HG03159 (cell line): ENCODE results near the gene PAXIP1.
A peak's percentile ranks its signal among the peaks of the same experiment; 100 is the strongest.

Experiments
- ATAC-seq: cut with Tn5 transposase; IDR thresholded peaks from one replicate; pipeline ENCODE4 v1.9.1; 2021; ENCODE audit warnings: mild to moderate bottlenecking, moderate library complexity; ENCODE audit not compliant: unreplicated experiment

PAXIP1 gene

DNA sequence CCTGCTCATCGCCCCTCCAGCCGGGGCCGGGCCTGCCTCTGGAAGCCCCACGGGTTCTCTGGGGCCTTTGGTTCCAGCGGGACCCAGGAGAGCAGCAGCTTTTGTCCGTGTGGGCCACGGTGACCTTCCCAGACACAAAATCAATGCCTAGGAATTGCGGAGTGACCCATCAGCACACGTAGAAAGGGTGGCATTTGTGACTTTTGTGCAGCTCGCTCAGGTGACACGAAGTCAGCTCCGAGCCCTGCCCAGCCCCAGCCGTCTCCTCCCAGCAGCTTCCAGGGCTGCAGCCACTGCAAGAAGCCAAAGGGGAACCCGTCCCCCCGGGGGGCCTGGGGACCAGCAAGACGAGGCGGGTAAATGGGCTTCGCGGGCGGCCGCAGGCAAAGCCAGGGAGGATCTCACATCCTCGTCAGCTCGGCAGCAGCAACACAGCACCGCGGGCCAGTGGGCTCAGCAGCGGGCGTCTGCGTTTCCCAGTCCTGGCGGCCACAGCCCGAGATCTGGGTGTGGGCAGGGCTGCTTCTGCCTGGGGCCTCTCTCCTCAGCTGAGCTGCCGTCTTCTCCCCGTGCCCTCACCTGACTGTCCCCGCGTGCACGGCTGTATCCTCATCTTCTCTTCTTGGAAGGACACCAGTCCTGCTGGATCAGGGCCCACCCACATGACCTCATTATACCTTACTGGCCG, 88.5 kb downstream of the PAXIP1 start:
- no peak for ATAC-seq

DNA sequence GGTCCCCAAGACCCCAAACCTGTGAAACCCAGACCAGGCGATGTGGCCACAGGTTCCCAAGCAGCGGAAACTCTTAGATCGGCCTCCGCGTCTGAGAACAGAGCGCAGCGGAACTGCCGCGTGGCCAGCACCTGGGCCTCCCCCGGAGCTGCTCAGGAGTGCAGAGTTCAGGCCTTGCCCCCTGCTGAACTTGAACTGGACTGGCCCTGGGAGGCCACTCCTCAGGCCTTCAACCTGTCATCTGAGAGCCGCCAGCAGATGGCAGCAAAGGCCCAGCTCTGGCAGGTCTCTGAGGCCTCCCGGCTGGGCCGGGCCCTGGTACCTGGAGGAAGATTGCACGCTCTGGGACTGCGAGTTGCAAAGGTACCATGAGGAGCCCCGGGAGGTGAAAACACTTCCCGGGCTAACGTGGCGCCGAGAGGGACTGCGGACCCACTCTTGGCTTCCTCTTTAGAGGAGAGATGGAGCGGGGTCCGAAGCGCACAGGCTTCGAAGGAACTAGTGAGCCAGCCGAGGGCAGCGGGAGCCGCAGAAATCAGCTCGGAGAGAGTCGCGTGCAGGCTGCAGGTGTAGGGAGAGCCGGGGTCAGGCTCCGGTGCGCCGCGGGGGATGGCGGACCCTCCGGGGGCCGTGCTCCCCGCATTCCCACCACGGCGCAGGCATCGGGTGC, 89.2 kb downstream of the PAXIP1 start:
- ATAC-seq: peak; percentile 97

DNA sequence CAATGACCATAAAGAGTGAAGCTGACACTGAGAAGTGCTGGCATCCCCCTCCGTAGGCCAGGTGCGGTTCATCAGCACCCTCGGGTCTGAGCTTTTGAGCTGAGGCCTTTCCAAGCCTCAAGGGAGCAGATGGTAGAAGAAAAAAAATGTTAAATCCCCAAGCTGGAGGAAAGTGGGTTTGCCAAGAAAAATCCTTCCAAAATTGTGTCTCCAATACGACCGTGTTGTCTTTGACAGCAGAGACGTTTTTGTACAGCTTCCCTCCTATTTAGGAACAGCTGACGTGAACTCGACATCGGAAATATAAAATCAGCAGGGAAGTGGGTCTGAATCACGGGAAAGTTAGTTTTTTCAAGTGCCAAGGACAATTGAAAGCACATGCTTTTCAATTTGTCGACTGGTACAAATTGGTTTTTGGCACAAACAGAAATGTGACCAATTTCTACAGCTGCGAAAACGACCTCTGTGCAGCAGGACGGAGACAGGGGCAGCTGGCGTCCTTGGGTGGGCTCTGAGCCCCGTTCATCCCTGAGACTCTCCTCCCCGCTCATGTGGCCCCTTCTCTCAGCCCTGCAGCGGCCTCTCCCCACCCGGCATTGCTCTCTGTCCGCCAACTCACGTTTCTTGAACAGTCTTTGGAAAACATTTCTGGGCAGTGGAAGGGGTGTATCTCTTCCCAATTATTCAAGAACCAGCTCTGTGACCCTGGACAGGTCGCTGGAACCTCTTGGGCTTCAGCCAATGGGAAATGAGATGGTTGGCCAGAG, 89.9 kb downstream of the PAXIP1 start:
- ATAC-seq: no peak

GRCh38 chr7:154911862-154912455, 91.0 kb downstream of the PAXIP1 start:
- no peak for ATAC-seq

- no peak for ATAC-seq
Measured at GRCh38 chr7:154911411-154911810, 91.5 kb downstream of the PAXIP1 start.

GRCh38 chr7:154910977-154911376, 91.9 kb downstream of the PAXIP1 start:
- no peak for ATAC-seq

- ATAC-seq: no peak
Measured at GRCh38 chr7:154910125-154910524, 92.8 kb downstream of the PAXIP1 start.

DNA sequence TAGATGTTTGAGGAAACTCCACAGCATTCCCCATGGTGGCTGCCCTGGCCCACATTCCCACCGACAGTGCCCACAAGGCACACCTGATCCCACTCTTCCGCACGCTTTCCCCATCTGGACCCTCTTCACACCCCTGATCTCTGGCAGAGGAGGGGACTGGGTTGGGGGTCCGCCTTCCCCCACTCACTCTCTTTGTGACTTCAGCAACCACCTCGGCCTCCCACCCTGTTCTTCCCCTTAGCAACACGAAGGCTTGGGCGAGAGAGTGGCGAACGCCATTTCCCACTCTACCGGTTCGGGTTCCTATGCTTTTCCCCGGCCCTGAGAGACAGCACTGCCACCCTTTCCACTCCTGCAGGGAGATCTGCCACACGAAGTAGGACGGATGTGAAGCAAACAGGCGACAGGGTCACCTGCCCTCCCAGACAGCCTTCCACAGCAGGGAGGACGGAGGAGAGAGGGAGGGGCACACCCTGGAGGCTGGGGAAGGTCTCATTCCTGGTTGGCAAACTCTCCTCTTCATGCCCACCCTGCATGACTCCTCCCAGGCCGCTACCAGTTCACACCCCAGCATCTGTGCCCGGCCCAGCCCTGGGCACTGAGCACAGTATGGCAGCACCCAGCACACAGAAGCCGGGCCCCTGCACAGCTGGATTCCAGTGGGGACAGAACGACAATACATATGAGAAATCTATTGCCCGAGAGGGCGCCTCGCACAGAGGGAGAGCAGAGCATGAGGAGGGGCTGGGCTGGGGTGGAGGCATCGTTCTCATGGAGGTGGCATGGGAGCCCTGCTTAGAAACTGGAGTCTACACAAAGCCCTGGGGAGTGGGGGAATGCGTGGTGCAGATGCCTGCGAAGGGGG, 93.5 kb downstream of the PAXIP1 start:
- no peak for ATAC-seq

DNA sequence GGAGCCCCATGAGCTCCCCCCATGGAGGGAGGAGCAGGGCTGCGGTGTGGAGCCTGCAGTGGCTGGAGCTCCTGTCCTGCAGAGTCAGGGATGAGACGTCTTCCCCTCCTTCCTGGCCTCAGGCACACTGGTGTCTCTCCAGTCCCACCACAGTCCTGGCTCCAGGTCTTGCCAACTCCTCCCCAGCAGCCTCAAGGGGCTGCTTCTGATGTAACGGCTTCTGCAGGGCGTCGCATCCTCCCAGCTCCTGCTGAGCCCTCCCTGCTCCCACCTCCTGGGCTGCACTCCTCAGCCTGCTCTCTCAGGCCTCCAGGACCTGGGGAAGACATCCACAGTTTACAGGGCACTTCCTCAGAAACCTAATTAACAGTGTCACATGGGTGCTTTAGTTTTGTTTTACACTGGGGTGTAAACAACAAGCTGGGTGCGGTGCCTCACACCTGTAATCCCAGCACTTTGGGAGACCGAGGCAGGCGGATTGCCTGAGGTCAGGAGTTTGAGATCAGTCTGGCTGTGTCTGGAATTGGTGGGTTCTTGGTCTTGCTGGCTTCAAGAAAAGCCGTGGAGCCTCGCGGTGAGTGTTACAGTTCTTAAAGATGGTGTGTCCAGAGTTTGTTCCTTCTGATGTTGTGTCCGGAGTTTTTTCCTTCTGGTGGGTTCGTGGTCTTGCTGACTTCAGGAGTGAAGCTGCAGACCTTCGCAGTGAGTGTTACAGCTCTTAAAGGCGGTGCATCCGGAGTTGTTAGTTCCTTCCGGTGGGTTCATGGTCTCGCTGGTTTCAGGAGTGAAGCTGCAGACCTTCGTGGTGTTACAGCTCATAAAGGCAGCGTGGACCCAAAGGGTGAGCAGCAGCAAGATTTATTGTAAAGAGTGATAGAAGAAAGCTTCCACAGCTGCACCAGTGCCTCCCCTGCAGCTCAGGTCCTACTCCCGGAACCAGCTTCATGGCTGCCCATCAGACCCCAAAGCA, 95.0 kb downstream of the PAXIP1 start:
- no peak for ATAC-seq

GRCh38 chr7:154906736-154907355, 96.1 kb downstream of the PAXIP1 start:
- no peak for ATAC-seq

DNA sequence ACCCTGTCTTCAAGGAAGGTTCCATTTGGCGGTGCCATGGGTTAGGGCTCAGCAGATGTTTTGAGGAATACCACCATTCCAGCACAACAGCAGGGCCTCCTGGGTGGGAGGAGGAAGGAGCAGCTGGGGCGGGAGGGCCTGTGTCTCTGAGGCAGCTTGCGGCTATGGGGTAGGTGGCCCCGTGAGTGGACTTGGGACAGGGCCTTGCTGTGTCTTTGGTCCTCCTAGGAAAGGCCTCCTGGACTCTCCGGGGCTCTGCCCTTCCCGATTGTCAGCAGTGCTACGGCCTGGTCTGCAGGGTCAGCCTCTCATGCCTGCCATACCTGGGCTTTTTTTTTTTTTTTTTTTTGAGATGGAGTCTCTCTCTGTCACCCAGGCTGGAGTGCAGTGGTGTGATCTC, 96.7 kb downstream of the PAXIP1 start:
- no peak for ATAC-seq

DNA sequence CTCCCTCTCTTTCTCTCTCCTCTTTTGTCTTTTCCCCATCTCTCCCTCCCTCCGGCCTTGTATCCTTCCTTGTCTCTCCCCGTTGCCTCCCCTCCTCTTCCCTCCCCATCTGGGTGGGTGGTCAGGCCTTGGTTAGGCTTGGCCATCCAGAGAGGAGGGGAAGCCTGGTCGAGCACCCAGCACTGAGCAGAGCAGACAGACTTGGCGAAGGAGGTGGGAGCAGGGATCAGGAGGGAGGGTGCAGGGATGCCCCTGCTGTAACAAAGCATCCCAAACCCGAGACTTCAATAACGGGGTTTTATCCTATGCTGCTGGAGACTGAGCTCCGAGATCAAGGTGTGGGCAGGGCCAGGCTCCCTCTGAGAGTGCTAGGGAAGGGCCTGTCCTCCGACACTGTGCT, 97.3 kb downstream of the PAXIP1 start:
- ATAC-seq: no peak

- ATAC-seq: no peak
Measured at GRCh38 chr7:154905146-154905545, 97.8 kb downstream of the PAXIP1 start.

DNA sequence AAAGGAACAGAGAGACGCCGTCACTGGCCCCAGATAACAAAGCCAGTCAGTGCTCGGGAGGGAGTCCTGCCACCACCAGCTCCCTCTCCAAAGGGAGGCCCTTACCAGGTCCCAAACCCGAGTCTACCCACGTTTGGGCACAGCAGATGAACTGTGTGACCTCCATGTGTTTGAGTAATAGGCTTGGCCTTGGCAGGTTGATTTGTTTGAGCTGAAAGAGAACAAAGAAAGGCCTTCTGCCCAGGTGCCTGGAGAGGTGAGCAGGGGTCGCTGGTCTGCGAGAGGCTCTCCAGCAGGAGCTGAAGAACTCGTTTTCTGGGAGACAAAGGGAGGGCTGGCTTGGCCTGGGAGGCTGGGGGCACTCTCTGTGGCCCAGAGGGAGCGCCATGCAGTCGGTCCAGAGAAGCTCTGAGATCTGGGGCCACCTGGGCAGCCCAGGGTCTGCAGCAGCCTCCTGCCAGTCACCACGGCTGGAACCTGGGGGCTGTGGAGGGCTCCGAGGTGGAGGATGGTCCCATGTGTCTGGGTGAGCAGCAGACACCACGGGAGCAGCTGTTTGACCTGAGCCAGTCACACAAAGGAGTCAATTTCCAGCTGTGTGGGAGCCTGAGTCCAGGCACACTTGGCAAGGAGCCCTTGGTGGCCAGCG, 99.7 kb downstream of the PAXIP1 start:
- ATAC-seq: no peak

- ATAC-seq: no peak
Measured at GRCh38 chr7:154902600-154903082, 100.3 kb downstream of the PAXIP1 start.

GRCh38 chr7:154899862-154900261, 103.1 kb downstream of the PAXIP1 start:
- ATAC-seq: no peak

GRCh38 chr7:154898973-154899855, 103.7 kb downstream of the PAXIP1 start:
- no peak for ATAC-seq
